ENCODE data around the gene UVSSA.

The UVSSA gene

GRCh38 chr4:1305261-1305711 lies 41.7 kb upstream of the UVSSA start:
- TF ChIP-seq, protein P1, sequence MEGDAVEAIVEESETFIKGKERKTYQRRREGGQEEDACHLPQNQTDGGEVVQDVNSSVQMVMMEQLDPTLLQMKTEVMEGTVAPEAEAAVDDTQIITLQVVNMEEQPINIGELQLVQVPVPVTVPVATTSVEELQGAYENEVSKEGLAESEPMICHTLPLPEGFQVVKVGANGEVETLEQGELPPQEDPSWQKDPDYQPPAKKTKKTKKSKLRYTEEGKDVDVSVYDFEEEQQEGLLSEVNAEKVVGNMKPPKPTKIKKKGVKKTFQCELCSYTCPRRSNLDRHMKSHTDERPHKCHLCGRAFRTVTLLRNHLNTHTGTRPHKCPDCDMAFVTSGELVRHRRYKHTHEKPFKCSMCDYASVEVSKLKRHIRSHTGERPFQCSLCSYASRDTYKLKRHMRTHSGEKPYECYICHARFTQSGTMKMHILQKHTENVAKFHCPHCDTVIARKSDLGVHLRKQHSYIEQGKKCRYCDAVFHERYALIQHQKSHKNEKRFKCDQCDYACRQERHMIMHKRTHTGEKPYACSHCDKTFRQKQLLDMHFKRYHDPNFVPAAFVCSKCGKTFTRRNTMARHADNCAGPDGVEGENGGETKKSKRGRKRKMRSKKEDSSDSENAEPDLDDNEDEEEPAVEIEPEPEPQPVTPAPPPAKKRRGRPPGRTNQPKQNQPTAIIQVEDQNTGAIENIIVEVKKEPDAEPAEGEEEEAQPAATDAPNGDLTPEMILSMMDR (IDR thresholded peaks at IDR 0.05; ENCODE audit: low read depth, low read length, missing control alignments), result no peak
- no peak for DNase-seq (ENCODE audit: low read depth)
- no peak overlapping the region for H3K4me3 ChIP-seq (ENCODE audit: low read depth, low read length)

DNA sequence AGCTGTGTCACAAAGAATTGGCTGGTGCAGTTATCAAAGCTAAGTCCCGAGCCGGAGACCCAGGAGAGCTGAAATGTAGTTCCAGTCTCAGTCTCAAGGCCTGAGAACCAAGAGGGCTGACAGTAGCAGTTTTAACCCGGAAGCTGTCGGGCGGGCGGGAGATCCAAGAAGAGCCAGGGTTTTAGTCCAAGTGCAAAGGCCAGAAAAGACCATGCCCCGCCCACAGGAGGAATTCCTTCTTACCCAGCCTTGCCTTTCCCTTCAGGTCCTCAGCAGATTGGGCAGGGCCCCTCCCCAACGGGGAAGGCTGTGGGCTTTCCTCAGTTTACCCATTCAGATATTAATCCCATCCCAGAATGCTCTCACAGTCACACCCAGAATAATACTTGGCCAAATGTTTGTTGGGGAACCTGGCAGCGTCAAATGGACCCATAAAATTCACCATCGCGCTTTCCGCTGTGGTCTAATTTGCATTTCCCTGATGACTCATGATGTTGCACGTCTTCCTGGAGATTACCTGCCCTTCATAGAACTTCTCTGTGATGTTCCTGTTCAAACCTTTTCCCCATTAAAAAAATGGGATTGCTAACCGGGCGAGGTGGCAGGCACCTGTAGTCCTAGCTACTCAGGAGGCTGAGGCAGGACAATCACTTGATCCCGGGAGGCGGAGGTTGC lies 41.1 kb upstream of the UVSSA start:
- no peak overlapping the region for H3K4me3 ChIP-seq (ENCODE audit: low read depth, low read length)
- TF ChIP-seq, protein P1 (IDR thresholded peaks at IDR 0.05; ENCODE audit: low read depth, low read length, missing control alignments), result no peak
- DNase-seq (ENCODE audit: low read depth), result no peak

DNA sequence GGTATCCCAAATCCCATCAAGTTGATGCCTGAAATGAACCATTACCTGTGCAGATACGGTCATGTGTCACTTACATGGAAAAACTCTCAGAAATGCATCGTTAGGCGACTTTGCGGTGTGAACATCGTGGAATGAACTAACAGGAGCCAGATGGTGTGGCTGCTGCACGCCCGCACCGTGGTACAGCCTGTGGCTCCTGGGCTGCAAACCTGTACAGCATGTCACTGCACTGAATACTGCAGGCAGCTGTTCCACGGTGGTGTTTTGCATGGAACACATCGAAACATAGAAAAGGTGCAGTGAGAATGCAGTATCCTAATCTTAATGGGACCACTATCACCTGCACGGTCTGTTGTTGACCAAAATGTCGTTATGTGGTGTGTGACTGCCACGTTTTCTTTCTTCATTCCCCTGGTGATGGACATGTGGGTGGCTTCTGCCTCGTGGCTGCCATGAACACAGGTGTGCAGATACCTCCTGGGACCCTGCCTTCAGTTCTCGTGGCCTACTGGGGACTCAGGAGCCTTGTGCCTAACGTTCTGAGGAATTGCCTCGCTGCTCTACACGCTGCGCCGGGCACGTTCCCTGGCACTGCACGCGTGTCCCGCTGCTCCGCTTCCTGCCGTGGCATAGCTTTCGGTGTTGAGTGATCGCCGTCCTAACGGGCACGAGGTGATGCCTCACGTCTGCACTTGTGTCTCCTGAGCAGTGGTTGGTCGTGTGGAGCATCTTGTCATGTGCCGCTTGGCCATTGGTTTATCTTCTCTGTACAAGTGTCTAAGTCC lies 38.9 kb upstream of the UVSSA start:
- no peak overlapping the region for H3K4me3 ChIP-seq (ENCODE audit: low read depth, low read length)
- DNase-seq (ENCODE audit: low read depth), result no peak
- TF ChIP-seq, protein P1 (IDR thresholded peaks at IDR 0.05; ENCODE audit: low read depth, low read length, missing control alignments), result no peak

DNA sequence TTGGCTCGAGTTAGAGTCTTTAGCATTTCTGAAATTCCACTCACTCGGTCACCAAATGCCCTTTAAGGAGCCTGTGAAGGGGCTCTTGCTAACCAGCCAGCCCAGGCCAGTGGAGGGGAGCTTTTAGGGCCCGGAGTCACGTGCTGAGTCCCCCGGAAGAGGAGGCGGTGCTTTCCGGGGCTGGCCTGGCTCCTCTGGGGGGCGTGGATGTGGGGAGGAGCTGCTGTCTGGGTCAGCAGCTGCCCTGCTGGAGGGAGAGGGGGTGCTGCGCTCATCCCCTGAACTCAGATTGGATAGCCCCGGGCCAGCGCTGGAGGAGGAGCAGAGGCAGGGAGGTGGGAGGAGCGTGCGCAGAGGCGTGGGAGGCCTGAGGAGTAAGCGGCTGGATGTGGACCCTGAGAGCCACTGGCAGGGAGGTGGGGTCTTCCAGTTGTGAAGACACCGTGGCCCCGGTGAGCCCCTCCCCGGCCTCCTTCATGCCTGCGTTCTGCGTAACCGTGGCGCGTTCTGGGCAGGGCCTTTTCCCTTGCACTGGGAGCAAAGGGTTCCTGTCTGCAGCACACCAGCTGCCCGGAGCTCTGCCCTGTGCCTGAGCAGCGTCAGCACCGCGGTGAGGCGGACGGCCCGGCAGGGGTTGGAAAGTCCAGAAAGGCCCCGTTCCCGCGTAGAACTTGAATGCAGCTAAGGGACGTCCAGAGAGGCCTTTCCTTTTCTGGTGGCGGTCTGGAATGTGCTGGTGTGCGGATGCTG lies 37.6 kb upstream of the UVSSA start:
- TF ChIP-seq, protein P1 (IDR thresholded peaks at IDR 0.05; ENCODE audit: low read depth, low read length, missing control alignments), result no peak
- no peak overlapping the region for H3K4me3 ChIP-seq (ENCODE audit: low read depth, low read length)
- no peak for DNase-seq (ENCODE audit: low read depth)

DNA sequence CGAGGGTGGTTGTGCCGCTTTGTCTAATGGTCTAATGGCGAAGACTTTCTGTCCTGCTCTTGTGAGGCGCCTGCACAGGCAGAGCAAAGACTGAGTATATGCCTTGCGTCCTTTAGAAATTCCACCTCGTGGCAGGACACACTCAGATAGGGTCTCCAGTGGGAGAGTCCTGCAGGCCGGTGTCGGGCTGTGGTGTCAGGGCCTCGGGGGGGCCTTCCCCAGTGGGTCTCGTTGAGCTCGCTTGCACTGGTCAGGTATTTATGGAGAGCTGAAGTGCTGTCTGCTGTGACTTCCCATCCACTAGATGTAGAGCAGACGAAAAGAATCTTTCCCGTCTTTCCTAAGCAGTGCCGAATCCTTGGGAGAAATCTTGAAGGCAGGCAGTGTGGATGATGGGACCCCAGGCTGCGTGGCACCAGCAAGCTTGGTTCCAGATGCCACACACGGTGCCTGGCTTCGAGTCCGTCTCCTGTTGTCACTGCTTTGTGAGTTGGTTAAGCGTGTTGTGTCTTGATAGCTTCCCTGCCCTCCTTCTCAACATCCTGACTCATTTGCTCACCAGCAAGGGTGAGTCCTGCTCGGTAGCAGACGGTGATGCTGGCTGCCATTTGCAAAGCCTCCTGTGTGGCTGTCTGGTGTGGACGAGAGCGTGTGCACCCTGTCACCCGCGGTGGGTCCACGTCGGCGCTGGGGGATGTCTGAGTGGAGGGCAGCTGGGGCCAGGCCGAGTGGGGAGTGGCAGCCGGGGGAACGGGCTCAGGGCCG lies 36.8 kb upstream of the UVSSA start:
- TF ChIP-seq, protein P1 (IDR thresholded peaks at IDR 0.05; ENCODE audit: low read depth, low read length, missing control alignments), result no peak
- no peak for DNase-seq (ENCODE audit: low read depth)
- no peak overlapping the region for H3K4me3 ChIP-seq (ENCODE audit: low read depth, low read length)

DNA sequence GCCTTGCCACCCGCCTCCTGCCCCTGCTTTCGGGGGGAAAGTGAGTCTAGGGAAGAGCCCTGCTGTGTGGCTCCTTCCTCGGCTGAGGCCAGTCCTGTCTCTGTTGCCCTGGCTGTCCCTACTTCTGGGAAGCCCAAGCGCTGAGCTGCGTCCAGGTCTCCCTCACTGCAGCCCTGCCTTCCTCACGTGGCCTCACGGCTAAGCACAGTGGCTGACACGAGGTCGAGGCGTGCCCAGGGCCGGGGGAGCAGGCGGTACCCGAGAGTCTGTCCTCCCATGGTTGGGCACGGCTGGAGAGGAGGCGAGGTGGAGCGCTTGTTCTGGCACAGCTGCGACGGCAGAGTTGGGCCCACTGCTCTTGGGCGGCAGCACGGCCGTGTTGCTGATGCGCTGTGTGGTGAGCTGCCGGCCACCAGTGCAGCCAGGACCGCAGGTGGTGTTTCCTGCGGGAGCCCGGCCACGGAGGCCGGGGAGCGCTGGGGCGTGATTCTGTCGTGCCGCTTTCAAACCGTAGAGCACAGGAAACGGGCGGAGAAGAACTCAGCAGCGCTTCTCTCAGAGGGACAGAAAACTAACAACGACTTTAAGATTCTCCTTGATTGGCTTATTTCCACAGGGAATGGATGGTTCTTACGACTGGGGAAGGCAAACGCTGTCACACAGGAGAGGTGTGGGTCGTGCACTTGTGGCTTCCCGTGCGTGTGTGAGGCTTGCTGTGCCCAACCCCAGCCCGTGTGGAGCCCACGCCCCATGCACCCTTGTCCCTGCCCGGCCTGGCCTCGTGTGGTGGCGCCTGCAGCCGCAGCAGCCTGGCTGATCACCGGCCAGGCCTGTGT lies 36.0 kb upstream of the UVSSA start:
- TF ChIP-seq, protein P1 (IDR thresholded peaks at IDR 0.05; ENCODE audit: low read depth, low read length, missing control alignments), result no peak

More for the DNA sequence above, 36.0 kb upstream of the UVSSA start:
- no peak for DNase-seq (ENCODE audit: low read depth)
- H3K4me3 ChIP-seq (ENCODE audit: low read depth, low read length), result no peak overlapping the region
